ENCODE data around the gene JSRP1. TPM values are rescaled to one million over a fixed set of nuclear protein-coding genes. Genes with fewer than 3 reads are reported as not detected.

Gene JSRP1
- total RNA-seq, 1 donor: 0.72 TPM

- no peak overlapping the region for H3K27ac ChIP-seq (ENCODE audit: low read depth, low read length)
- H3K4me3 ChIP-seq (ENCODE audit: insufficient read depth, low read length): no peak overlapping the region
- H3K4me1 ChIP-seq (ENCODE audit: insufficient read depth, low read length): no peaks in the 10 kb centered on the region
- peaks cover 44% of the 10 kb centered on the region for H3K79me2 ChIP-seq (ENCODE audit: insufficient read depth, low read length)
- peaks cover 2% of the 10 kb centered on the region for H4K20me1 ChIP-seq (ENCODE audit: insufficient read depth, low read length)
- H2AFZ ChIP-seq (ENCODE audit: low read length): no peak overlapping the region
- H3K27me3 ChIP-seq (ENCODE audit: insufficient read depth, low read length): no peaks in the 10 kb centered on the region
- DNase-seq (ENCODE audit: insufficient read length, low spot score, missing footprints): no peak
- H3K4me2 ChIP-seq (ENCODE audit: insufficient read depth, low read length): no peak overlapping the region
- no peaks in the 10 kb centered on the region for H3K9me3 ChIP-seq (ENCODE audit: low read depth, low read length)
- peaks cover 51% of the 10 kb centered on the region for H3K36me3 ChIP-seq (ENCODE audit: insufficient read depth, low read length)
- TF ChIP-seq CTCF (IDR thresholded peaks at IDR 0.05; ENCODE audit: extremely low read depth, low read depth, low read length): peak; percentile 17
Measured at GRCh38 chr19:2221918-2222317, 34.3 kb downstream of the JSRP1 start.

GRCh38 chr19:2221250-2221831 is 34.9 kb downstream of the JSRP1 start:
- Histone ChIP-seq H4K20me1 (ENCODE audit: insufficient read depth, low read length) (peaks cover 2% of the 10 kb centered on the region), H3K79me2 (ENCODE audit: insufficient read depth, low read length) (peaks cover 47% of the 10 kb centered on the region), H3K4me1 (ENCODE audit: insufficient read depth, low read length) (no peaks in the 10 kb centered on the region), H2AFZ (ENCODE audit: low read length) (no peak overlapping the region), H3K27me3 (ENCODE audit: insufficient read depth, low read length) (no peaks in the 10 kb centered on the region), H3K4me2 (ENCODE audit: insufficient read depth, low read length) (no peak overlapping the region), H3K9me3 (ENCODE audit: low read depth, low read length) (no peaks in the 10 kb centered on the region), H3K36me3 (ENCODE audit: insufficient read depth, low read length) (peaks cover 54% of the 10 kb centered on the region), H3K4me3 (ENCODE audit: insufficient read depth, low read length) (no peak overlapping the region), H3K27ac (ENCODE audit: low read depth, low read length) (peak overlapping the region; percentile 28)
- TF ChIP-seq CTCF (IDR thresholded peaks at IDR 0.05; ENCODE audit: extremely low read depth, low read depth, low read length): no peak
- peak; percentile 93 for DNase-seq (ENCODE audit: insufficient read length, low spot score, missing footprints)

- H3K79me2 ChIP-seq (ENCODE audit: insufficient read depth, low read length): peaks cover 48% of the 10 kb centered on the region
- no peak for TF ChIP-seq CTCF (IDR thresholded peaks at IDR 0.05; ENCODE audit: extremely low read depth, low read depth, low read length)
- no peaks in the 10 kb centered on the region for H3K9me3 ChIP-seq (ENCODE audit: low read depth, low read length)
- DNase-seq (ENCODE audit: insufficient read length, low spot score, missing footprints): no peak
- peaks cover 2% of the 10 kb centered on the region for H4K20me1 ChIP-seq (ENCODE audit: insufficient read depth, low read length)
- H3K27me3 ChIP-seq (ENCODE audit: insufficient read depth, low read length): no peaks in the 10 kb centered on the region
- peaks cover 55% of the 10 kb centered on the region for H3K36me3 ChIP-seq (ENCODE audit: insufficient read depth, low read length)
- no peaks in the 10 kb centered on the region for H3K4me1 ChIP-seq (ENCODE audit: insufficient read depth, low read length)
- no peak overlapping the region for H3K27ac ChIP-seq (ENCODE audit: low read depth, low read length)
- H3K4me2 ChIP-seq (ENCODE audit: insufficient read depth, low read length): no peak overlapping the region
- no peak overlapping the region for H3K4me3 ChIP-seq (ENCODE audit: insufficient read depth, low read length)
- H2AFZ ChIP-seq (ENCODE audit: low read length): no peak overlapping the region
Measured at GRCh38 chr19:2219726-2220125, 36.5 kb downstream of the JSRP1 start.

GRCh38 chr19:2217591-2217990 is 38.6 kb downstream of the JSRP1 start:
- no peak for DNase-seq (ENCODE audit: insufficient read length, low spot score, missing footprints)
- no peaks in the 10 kb centered on the region for H3K27me3 ChIP-seq (ENCODE audit: insufficient read depth, low read length)
- no peak overlapping the region for H3K27ac ChIP-seq (ENCODE audit: low read depth, low read length)
- peaks cover 46% of the 10 kb centered on the region for H3K79me2 ChIP-seq (ENCODE audit: insufficient read depth, low read length)
- H2AFZ ChIP-seq (ENCODE audit: low read length): no peak overlapping the region
- no peak overlapping the region for H3K4me2 ChIP-seq (ENCODE audit: insufficient read depth, low read length)
- peaks cover 64% of the 10 kb centered on the region for H3K36me3 ChIP-seq (ENCODE audit: insufficient read depth, low read length)
- TF ChIP-seq CTCF (IDR thresholded peaks at IDR 0.05; ENCODE audit: extremely low read depth, low read depth, low read length): no peak
- H4K20me1 ChIP-seq (ENCODE audit: insufficient read depth, low read length): peaks cover 12% of the 10 kb centered on the region
- no peak overlapping the region for H3K4me3 ChIP-seq (ENCODE audit: insufficient read depth, low read length)
- no peaks in the 10 kb centered on the region for H3K4me1 ChIP-seq (ENCODE audit: insufficient read depth, low read length)
- no peaks in the 10 kb centered on the region for H3K9me3 ChIP-seq (ENCODE audit: low read depth, low read length)
